Measurements from ENCODE around the gene TSSK3. TPM values are rescaled to one million over a fixed set of nuclear protein-coding genes. Genes with fewer than 3 reads are reported as not detected.

TSSK3 gene
- total RNA-seq, 1 experiment from 2014 or later: 1.6 TPM

DNA sequence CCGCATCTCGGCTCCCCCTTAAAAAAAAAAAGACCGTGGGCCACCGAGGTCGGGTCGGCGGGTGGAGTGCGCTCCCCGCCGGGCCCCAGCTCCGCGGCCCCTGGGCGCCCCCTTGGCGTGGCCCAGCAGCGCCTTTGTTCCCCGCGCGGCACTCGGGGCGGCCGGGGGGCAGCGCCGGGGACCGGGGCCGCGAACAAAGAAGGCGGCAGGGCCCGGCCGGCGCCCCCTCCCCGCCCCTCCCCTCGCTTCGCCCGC is 26.9 kb upstream of the TSSK3 start (continued):
- TF ChIP-seq, protein P1, sequence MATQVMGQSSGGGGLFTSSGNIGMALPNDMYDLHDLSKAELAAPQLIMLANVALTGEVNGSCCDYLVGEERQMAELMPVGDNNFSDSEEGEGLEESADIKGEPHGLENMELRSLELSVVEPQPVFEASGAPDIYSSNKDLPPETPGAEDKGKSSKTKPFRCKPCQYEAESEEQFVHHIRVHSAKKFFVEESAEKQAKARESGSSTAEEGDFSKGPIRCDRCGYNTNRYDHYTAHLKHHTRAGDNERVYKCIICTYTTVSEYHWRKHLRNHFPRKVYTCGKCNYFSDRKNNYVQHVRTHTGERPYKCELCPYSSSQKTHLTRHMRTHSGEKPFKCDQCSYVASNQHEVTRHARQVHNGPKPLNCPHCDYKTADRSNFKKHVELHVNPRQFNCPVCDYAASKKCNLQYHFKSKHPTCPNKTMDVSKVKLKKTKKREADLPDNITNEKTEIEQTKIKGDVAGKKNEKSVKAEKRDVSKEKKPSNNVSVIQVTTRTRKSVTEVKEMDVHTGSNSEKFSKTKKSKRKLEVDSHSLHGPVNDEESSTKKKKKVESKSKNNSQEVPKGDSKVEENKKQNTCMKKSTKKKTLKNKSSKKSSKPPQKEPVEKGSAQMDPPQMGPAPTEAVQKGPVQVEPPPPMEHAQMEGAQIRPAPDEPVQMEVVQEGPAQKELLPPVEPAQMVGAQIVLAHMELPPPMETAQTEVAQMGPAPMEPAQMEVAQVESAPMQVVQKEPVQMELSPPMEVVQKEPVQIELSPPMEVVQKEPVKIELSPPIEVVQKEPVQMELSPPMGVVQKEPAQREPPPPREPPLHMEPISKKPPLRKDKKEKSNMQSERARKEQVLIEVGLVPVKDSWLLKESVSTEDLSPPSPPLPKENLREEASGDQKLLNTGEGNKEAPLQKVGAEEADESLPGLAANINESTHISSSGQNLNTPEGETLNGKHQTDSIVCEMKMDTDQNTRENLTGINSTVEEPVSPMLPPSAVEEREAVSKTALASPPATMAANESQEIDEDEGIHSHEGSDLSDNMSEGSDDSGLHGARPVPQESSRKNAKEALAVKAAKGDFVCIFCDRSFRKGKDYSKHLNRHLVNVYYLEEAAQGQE (IDR thresholded peaks at IDR 0.05; ENCODE audit: low read depth): no peak
- TF ChIP-seq CEBPB (IDR thresholded peaks at IDR 0.05; ENCODE audit: low read depth): no peak
- no peak for TF ChIP-seq POLR2A (IDR thresholded peaks at IDR 0.05; ENCODE audit: borderline replicate concordance, extremely low read depth, insufficient read depth, insufficient read length)
- TF ChIP-seq, protein P2, sequence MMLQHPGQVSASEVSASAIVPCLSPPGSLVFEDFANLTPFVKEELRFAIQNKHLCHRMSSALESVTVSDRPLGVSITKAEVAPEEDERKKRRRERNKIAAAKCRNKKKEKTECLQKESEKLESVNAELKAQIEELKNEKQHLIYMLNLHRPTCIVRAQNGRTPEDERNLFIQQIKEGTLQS (IDR thresholded peaks at IDR 0.05): no peak
- TF ChIP-seq EZH2 (IDR thresholded peaks at IDR 0.05): no peak
- TF ChIP-seq YY1 (IDR thresholded peaks at IDR 0.05; ENCODE audit: extremely low read depth, insufficient replicate concordance, low read depth, low read length): no peak
- TF ChIP-seq, protein P3, sequence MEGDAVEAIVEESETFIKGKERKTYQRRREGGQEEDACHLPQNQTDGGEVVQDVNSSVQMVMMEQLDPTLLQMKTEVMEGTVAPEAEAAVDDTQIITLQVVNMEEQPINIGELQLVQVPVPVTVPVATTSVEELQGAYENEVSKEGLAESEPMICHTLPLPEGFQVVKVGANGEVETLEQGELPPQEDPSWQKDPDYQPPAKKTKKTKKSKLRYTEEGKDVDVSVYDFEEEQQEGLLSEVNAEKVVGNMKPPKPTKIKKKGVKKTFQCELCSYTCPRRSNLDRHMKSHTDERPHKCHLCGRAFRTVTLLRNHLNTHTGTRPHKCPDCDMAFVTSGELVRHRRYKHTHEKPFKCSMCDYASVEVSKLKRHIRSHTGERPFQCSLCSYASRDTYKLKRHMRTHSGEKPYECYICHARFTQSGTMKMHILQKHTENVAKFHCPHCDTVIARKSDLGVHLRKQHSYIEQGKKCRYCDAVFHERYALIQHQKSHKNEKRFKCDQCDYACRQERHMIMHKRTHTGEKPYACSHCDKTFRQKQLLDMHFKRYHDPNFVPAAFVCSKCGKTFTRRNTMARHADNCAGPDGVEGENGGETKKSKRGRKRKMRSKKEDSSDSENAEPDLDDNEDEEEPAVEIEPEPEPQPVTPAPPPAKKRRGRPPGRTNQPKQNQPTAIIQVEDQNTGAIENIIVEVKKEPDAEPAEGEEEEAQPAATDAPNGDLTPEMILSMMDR (IDR thresholded peaks at IDR 0.05 in 2 of 3, conservative IDR thresholded peaks at IDR 0.05 in 1 of 3; ENCODE audit: borderline replicate concordance in 1 of 3, insufficient read depth in 1 of 3, low read depth in 2 of 3, low read length in 2 of 3): no peak
- TF ChIP-seq ZFX (IDR thresholded peaks at IDR 0.05): no peak
- TF ChIP-seq RAD21 (IDR thresholded peaks at IDR 0.05; ENCODE audit: low read depth): no peak
- no peak for TF ChIP-seq CBX3 (IDR thresholded peaks at IDR 0.05; ENCODE audit: low read depth)
- TF ChIP-seq EGR1 (IDR thresholded peaks at IDR 0.05; ENCODE audit: low read depth): no peak
- TF ChIP-seq EZH2phosphoT487 (IDR thresholded peaks at IDR 0.05; ENCODE audit: borderline replicate concordance): no peak

All from HCT116 (cell line).